ENCODE data around the gene ADORA1.

DNA sequence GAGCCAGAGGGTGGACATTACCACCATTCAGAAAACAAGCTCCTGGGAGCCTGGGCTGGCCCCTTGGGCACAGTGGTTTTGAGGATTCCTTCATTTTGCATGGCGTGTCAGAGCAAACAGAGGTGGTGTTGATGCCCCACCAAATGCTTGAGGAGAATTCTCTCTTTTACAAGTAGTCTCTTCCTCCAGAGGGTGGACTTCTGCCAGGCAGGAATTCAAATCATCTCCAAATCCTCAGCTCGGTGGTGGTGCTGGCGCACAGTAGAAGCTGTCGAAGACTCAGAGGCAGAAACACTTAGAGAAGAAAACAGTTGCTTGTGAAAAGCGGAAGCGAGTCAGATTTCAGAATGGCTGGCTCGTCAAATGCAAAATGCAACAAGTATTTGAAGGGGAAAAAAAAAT is 62.4 kb downstream of the ADORA1 start:
- TF ChIP-seq, protein P1, sequence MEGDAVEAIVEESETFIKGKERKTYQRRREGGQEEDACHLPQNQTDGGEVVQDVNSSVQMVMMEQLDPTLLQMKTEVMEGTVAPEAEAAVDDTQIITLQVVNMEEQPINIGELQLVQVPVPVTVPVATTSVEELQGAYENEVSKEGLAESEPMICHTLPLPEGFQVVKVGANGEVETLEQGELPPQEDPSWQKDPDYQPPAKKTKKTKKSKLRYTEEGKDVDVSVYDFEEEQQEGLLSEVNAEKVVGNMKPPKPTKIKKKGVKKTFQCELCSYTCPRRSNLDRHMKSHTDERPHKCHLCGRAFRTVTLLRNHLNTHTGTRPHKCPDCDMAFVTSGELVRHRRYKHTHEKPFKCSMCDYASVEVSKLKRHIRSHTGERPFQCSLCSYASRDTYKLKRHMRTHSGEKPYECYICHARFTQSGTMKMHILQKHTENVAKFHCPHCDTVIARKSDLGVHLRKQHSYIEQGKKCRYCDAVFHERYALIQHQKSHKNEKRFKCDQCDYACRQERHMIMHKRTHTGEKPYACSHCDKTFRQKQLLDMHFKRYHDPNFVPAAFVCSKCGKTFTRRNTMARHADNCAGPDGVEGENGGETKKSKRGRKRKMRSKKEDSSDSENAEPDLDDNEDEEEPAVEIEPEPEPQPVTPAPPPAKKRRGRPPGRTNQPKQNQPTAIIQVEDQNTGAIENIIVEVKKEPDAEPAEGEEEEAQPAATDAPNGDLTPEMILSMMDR (IDR thresholded peaks at IDR 0.05), result no peak
- TF ChIP-seq POLR2A (IDR thresholded peaks at IDR 0.05), result no peak

Measured in prostate gland (tissue), 2 donors.